22Rv1 (cell line): ENCODE results near the gene ZFYVE28.

Source experiments
- H3K27ac ChIP-seq: fragments of 450-650 bp; 2 replicates; pipeline ENCODE4 v1.5.1; 2017
- CTCF ChIP-seq: fragments of 450-650 bp; IDR thresholded peaks from 2 replicates; pipeline ENCODE4 v1.5.1; 2017; ENCODE audit warnings: mild to moderate bottlenecking
- ZFX ChIP-seq: fragments of 450-650 bp; IDR thresholded peaks from 2 replicates; pipeline ENCODE4 v1.6.1; 2017; ENCODE audit warnings: antibody characterized with exemption, borderline replicate concordance

Gene ZFYVE28

GRCh38 chr4:2437475-2438215 is 19.2 kb upstream of the ZFYVE28 start:
- no peak overlapping the region for H3K27ac ChIP-seq
- TF ChIP-seq CTCF, result no peak

GRCh38 chr4:2436761-2437474 is 18.5 kb upstream of the ZFYVE28 start:
- H3K27ac ChIP-seq, result no peak overlapping the region
- no peak for TF ChIP-seq CTCF
- TF ChIP-seq ZFX, result no peak

- TF ChIP-seq ZFX, result no peak
- peak; percentile 50 for TF ChIP-seq CTCF
- no peak overlapping the region for H3K27ac ChIP-seq
Observed at GRCh38 chr4:2436301-2436700, 17.9 kb upstream of the ZFYVE28 start.

GRCh38 chr4:2434420-2434819 is 16.0 kb upstream of the ZFYVE28 start:
- TF ChIP-seq ZFX (no peak), CTCF (no peak)
- H3K27ac ChIP-seq, result no peak overlapping the region

- TF ChIP-seq ZFX, result no peak
- no peak for TF ChIP-seq CTCF
- no peak overlapping the region for H3K27ac ChIP-seq
Observed at GRCh38 chr4:2433609-2434350, 15.3 kb upstream of the ZFYVE28 start.

- no peak overlapping the region for H3K27ac ChIP-seq
- TF ChIP-seq CTCF (no peak), ZFX (no peak)
Observed at GRCh38 chr4:2432991-2433530, 14.6 kb upstream of the ZFYVE28 start.
